Activated CD4-positive, alpha-beta T cell treated with anti-CD3 and anti-CD28 coated beads for 1 hour (primary cell): Measurements from ENCODE around the gene VKORC1L1.
"Not testable (repeated sequence)": the region's sequence is repeated elsewhere in the genome, so short reads cannot be mapped to it uniquely, and the experiment has no call there.

Source experiments
- DNase-seq: peaks from one replicate; pipeline ENCODE4 v3.0.0-alpha.2; 2020

VKORC1L1 gene

DNA sequence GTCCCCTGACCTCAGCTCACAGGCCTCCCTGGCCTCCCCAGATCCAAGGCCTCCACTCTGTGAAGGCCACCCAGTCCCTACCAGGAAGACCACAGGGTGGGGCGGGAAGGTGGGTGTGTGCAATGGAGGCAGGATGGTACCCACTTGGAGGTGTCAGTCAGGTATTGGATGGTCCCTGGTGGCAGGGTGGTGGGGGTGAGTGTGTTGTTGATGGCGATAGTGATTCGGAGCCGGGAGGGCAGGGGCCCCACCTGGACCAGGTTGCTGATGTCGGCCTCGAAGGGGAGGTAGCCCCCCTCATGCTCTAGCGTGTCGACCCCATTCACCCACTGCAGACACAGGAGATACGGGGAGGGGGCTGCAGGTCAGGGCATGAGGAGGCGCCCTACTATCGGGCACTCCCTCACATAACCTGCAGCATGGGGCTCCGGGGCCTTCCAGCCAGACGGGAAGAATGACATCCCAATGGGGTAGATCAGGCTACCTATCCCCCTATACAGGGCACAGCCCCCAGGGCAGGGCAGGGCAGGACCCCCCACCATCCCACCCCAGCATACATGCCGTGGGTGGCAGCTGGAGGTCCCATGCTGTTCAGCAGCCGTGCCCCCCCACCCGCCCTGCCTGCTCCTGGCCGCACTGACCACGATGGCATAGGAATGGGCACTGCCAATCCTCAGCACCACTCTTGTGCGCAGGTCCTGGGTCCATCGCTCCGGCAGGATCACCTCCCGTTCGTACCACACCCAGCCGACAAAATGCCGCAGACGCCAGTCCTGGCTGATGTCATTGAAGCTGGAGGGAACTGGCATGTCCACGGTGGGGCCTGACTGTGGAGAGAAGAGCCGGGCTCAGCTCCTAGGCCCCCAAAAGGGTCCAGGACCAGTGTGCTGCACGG lies 107.0 kb downstream of the VKORC1L1 start:
- DNase-seq, result no peak

DNA sequence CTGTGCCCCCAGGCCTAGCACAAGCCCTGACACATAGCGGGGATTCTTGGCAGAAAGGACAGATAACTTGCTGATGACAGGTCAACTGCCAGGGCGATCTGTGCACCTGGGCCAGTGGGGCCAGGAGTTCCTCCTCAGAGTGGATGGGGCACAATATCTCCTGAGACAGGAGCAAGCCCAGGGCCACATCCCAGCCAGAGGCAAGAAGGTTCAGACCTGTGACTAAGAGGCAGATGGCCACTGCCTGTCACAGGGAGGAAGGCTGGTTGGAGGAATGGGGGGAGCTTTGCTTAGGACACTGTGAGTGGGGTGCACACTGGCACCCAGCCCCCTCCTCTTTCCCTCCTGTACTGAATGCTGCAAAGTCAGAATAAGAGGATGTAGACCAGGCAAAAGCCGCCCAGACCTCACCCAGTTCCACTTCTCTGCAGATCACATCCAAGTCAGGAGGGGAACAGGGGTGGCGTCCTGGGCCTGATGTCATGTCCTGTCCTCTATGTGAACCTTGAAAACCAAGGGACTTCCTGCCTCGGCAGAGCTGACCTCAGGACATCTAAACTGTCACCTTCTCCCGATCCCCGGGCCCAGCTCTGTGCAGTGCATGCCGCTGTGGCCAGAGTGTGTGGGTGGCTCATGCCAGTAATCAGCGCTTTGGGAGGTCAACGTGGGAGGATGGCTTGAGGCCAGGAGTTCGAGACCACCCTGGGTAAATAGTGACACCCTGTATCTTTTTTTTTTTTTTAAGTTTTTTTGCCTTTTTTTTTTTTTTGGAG lies 107.8 kb downstream of the VKORC1L1 start:
- no peak for DNase-seq

DNA sequence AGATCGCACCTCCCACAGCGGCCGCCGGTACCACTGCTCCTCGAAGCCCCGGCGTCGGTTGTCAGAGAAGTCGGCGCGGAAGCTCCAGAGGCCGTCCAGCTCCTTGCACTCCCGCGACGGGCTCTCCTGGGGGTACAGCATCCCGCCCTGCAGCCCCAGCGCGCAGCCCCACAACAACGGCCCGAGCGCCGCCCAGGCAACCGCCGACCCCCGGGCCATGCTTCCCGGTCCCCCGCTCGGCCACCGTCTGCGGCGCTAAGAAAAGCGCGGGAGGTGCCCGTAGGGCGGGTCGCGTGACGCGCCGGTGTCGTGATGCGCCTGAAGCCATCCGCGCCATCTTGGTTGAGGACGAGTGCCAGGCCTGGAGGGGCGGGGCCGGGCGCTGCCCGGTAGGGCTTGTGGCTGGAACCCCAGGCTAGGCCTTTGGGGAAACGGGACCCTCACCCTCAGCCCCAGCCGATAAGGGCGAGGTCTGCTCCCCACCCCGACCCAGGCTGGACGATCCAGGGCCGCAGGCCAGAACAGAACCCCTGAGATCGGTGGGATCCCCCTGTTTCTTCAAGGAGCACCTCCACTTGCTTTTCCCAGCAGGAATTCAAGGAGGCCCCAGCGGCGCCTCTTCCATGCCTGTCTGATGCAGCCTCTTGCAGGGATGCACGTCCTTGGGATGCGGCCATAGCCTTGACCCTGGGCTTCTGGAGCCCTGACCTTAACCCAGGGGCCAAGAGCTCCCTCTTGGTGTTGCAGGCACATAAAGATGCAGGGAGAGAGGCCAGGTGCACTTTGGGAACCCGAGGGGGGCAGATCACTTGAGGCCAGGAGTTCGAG lies 109.3 kb downstream of the VKORC1L1 start, which contains the start of gene GUSB:
Gene GUSB (minus strand): TSS at position 249 of the 828 bp plus-strand sequence. CDS start 30 bp downstream, at position 219.
- DNase-seq, result peak; percentile 83

DNA sequence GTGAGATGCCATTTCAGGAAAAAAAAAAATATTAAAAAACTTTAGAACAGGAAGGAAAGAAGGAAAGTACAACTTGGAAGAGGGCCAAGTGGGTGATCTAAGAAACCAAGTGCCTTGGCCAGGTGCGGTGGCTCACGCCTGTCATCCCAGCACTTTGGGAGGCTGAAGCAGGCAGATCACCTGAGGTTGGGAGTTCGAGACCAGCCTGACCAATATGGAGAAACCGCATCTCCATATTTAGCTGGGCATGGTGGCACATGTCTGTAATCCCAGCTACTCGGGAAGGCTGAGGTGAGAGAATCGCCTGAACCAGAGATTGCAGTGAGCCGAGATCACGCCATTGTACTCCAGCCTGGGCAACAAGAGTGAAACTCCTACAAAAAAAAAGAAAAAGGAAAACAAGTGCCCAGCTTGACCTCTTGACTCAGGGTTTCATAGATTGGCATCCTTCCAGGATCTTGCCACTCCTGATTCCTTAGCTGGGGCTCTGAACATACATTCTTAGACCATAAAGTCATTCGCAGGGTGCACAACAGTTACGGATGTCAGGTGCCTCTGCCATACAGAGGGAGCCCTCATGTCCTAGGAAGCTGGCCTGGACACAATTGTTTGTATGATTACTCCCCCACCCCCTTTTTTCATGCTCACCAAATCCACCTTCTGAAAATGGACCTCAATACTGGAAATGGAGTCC lies 111.2 kb downstream of the VKORC1L1 start:
- no peak for DNase-seq

DNA sequence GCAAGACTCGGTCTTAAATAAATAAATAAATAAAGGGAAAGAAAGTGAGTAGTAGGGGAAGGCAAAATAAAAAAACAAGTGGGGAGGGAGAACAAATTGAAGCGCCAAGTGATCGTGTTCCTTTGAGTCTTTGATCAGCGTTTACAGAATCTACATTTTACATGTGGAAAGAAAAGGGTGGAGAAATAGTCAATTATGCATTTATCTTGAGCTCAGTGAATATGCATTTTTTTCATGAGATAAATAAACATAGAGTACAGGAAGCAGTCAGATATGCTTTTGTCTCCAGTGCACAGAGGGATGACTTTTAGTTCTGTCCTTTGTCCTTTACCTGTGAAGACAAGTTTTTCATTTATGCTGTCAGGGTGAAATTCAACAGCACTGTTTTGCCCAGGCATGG lies 115.2 kb downstream of the VKORC1L1 start:
- DNase-seq, result no peak

DNA sequence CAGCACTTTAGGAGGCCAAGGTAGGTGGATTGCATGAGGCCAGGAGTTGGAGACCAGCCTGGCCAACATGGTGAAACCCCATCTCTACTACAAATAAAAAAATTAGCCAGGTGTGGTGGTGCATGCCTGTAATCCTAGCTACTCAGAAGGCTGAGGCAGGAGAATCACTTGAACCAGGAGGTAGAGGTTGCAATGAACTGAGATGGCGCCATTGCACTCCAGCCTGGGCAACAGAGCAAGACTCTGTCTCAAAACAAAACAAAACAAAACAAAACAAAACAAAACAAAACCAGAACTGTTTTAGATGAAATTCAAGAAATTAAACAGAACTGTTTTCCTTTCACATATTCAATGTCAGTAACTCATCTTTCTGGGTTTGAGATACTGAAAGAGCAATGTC lies 115.6 kb downstream of the VKORC1L1 start:
- DNase-seq, result not testable (repeated sequence)

GRCh38 chr7:65989694-65990080 lies 116.8 kb downstream of the VKORC1L1 start:
- no peak for DNase-seq

DNA sequence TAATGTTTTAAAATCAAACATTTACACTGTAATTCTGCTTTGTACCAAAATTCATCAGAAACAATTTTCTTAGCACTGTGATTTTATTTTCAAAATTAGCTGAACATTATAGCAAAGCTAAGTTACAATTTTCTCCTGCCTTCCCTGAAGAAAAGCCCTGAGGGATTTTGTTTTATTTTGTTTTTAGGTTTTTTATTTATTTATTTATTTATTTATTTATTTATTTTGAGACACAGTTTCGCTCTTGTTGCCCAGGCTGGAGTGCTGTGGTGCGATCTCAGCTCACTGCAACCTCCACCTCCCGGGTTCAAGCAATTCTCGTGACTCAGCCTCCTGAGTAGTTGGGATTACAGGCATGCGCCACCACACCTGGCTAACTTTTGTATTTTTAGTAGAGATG lies 119.0 kb downstream of the VKORC1L1 start:
- not testable (repeated sequence) for DNase-seq

- no peak for DNase-seq
Observed at GRCh38 chr7:65992526-65992925, 119.7 kb downstream of the VKORC1L1 start.

DNA sequence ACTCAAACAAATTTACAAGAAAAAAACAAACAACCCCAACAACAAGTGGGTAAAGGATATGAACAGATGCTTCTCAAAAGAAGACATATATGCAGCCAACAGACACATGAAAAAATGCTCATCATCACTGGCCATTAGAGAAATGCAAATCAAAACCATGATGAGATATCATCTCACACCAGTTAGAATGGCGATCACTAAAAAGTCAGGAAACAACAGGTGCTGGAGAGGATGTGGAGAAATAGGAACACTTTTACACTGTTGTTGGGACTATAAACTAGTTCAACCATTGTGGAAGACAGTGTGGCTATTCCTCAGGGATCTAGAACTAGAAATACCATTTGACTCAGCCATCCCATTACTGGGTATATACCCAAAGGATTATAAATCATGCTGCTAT lies 122.1 kb downstream of the VKORC1L1 start:
- DNase-seq, result not testable (repeated sequence)

- not testable (repeated sequence) for DNase-seq
Observed at GRCh38 chr7:66000823-66001417, 128.0 kb downstream of the VKORC1L1 start.

GRCh38 chr7:66005115-66005671 lies 132.3 kb downstream of the VKORC1L1 start:
- DNase-seq, result not testable (repeated sequence)

- DNase-seq, result no peak
Observed at GRCh38 chr7:66007232-66007631, 134.4 kb downstream of the VKORC1L1 start.
